K562 (cell line): Measurements from ENCODE around the gene DCLK1.

Experiments
- JUND ChIP-seq, 2 experiments: IDR thresholded peaks; 2 replicates in 1 of 2; 3 replicates in 1 of 2; pipeline ENCODE4 v1.6.1; 2011; ENCODE audit warnings: borderline replicate concordance in 2 of 2, low read depth in 2 of 2, low read length in 2 of 2, improper control_type of control experiment in 1 of 2, missing biosample characterization in 1 of 2, missing genetic modification characterization in 1 of 2, missing genetic modification reagents in 1 of 2
- SMC3 ChIP-seq: conservative IDR thresholded peaks from 2 replicates; pipeline ENCODE4 v1.6.1; 2011; ENCODE audit warnings: low read depth, low read length, improper control_type of control experiment; ENCODE audit not compliant: insufficient read depth

GRCh38 chr13:36163809-36164308 lies 32.7 kb upstream of the DCLK1 start:
- TF ChIP-seq JUND (IDR thresholded peaks at IDR 0.05; ENCODE audit: borderline replicate concordance, low read depth, low read length), result no peak
- no peak for TF ChIP-seq JUND (tag; IDR thresholded peaks at IDR 0.05; ENCODE audit: borderline replicate concordance, low read depth, low read length)
- no peak for TF ChIP-seq SMC3
